B cell (primary cell): ENCODE measurements around the gene PI4KA. TPM values are rescaled to one million over a fixed set of nuclear protein-coding genes. Genes with fewer than 3 reads are reported as not detected.
"Not testable (repeated sequence)": the region's sequence is repeated elsewhere in the genome, so short reads cannot be mapped to it uniquely, and the experiment has no call there.

Source experiments
- ATAC-seq: fragments of 200-7000 bp; cut with Tn5 transposase; one replicate; pipeline ENCODE4 v1.10.0; 2021; ENCODE audit warnings: low read depth, mild to moderate bottlenecking, moderate number of reproducible peaks, moderate library complexity
- CTCF ChIA-PET: fragments of 350-600 bp; sonication (Branson Sonifier 250); formaldehyde crosslinking; loops from one replicate; lab custom pipeline; 2021; ENCODE audit warnings: antibody characterized with exemption, inconsistent platforms; lab: Charles Lee
- POLR2A ChIA-PET: fragments of 350-600 bp; sonication (Branson Sonifier 250); formaldehyde crosslinking; loops from one replicate; lab custom pipeline; 2021; ENCODE audit warnings: antibody characterized with exemption; lab: Charles Lee
- DNase-seq: peaks from one replicate; pipeline ENCODE4 v3.0.0; 2013
- H2AFZ ChIP-seq: 2 replicates; pipeline ENCODE4 v1.6.1; 2012; ENCODE audit warnings: mild to moderate bottlenecking, low read depth, low read length; ENCODE audit not compliant: insufficient read depth, poor library complexity, severe bottlenecking
- H3K27ac ChIP-seq, 2 donors: 1 replicate in 1 of 2; 2 replicates in 1 of 2; pipeline ENCODE4 v1.5.1; 2012 to 2013; ENCODE audit warnings: low read length in 2 of 2, mild to moderate bottlenecking in 2 of 2, moderate library complexity in 1 of 2
- H3K27me3 ChIP-seq, 4 experiments: fragments of 200-600 bp in 1 of 4; sonication (generic) in 1 of 4; replicated peaks in 1 of 4; 1 replicate in 2 of 4; 2 replicates in 2 of 4; pipeline versions ENCODE4 v1.6.1 to v1.7.0; 2013 to 2016; ENCODE audit warnings: low read length in 3 of 4, mild to moderate bottlenecking in 2 of 4, mixed read lengths in 1 of 4, moderate library complexity in 1 of 4; ENCODE audit not compliant: insufficient read depth in 4 of 4, control insufficient read depth in 3 of 4; ENCODE audit errors: control extremely low read depth in 1 of 4
- H3K36me3 ChIP-seq, 2 experiments: replicated peaks in 1 of 2; 1 replicate in 1 of 2; 2 replicates in 1 of 2; pipeline versions ENCODE4 v1.6.1 to v1.7.1; 2013; ENCODE audit warnings: low read length in 1 of 2; ENCODE audit not compliant: insufficient read depth in 2 of 2, control insufficient read depth in 1 of 2; ENCODE audit errors: control extremely low read depth in 1 of 2, extremely low read depth in 1 of 2
- H3K4me1 ChIP-seq, 2 donors: fragments of 200-600 bp in 1 of 2; sonication (generic) in 1 of 2; 1 replicate in 1 of 2; 2 replicates in 1 of 2; pipeline versions ENCODE4 v1.5.1 to v1.6.1; 2013 to 2017; ENCODE audit warnings: low read length in 2 of 2; ENCODE audit not compliant: control insufficient read depth in 2 of 2, insufficient read depth in 2 of 2
- H3K4me2 ChIP-seq: replicated peaks from 2 replicates; pipeline ENCODE3; 2012; ENCODE audit warnings: mild to moderate bottlenecking, low read depth, low read length; ENCODE audit not compliant: poor library complexity, severe bottlenecking
- H3K4me3 ChIP-seq, 5 experiments: fragments of 200-600 bp in 1 of 5; sonication (generic) in 1 of 5; 1 replicate in 3 of 5; 2 replicates in 2 of 5; pipeline versions ENCODE4 v1.5.1 to v1.7.0; 2011 to 2016; ENCODE audit warnings: low read length in 4 of 5, mild to moderate bottlenecking in 4 of 5, low read depth in 2 of 5, control low read depth in 1 of 5, moderate library complexity in 1 of 5; ENCODE audit not compliant: insufficient read depth in 1 of 5; ENCODE audit errors: control extremely low read depth in 1 of 5, extremely low read depth in 1 of 5
- H3K79me2 ChIP-seq: fragments of 200-600 bp; sonication (generic); one replicate; pipeline ENCODE4 v1.6.0; 2016; ENCODE audit warnings: low read length; ENCODE audit not compliant: control insufficient read depth, insufficient read depth
- H3K9ac ChIP-seq: fragments of 200-600 bp; sonication (generic); 2 replicates; pipeline ENCODE4 v1.6.1; 2017; ENCODE audit warnings: mild to moderate bottlenecking, low read length, moderate library complexity
- H3K9me3 ChIP-seq, 3 donors: one replicate each; pipeline versions ENCODE4 v1.6.1 to v1.7.1; 2013; ENCODE audit warnings: low read length in 2 of 3; ENCODE audit not compliant: control insufficient read depth in 2 of 3, insufficient read depth in 1 of 3; ENCODE audit errors: control extremely low read depth in 1 of 3
- H4K20me1 ChIP-seq: 2 replicates; pipeline ENCODE4 v1.6.0; 2012; ENCODE audit warnings: mild to moderate bottlenecking, low read length; ENCODE audit not compliant: insufficient read depth, control insufficient read depth, poor library complexity, severe bottlenecking
- H3K27ac Mint-ChIP-seq: one replicate; pipeline ENCODE4 v1.8.0; 2021; ENCODE audit warnings: mixed read lengths
- H3K27me3 Mint-ChIP-seq: one replicate; pipeline ENCODE4 v1.8.0; 2021; ENCODE audit warnings: mixed read lengths
- H3K4me1 Mint-ChIP-seq: one replicate; pipeline ENCODE4 v1.8.0; 2021; ENCODE audit warnings: mixed read lengths
- H3K4me3 Mint-ChIP-seq: one replicate; pipeline ENCODE4 v1.8.0; 2021; ENCODE audit warnings: mixed read lengths
- H3K9me3 Mint-ChIP-seq: one replicate; pipeline ENCODE4 v1.8.0; 2022; ENCODE audit warnings: mixed read lengths; ENCODE audit not compliant: insufficient read depth
- WGBS: methylation state at CpG from one replicate; pipeline ENCODE4 v1.1.5; 2013; ENCODE audit warnings: missing lambda C conversion rate; ENCODE audit not compliant: insufficient coverage; 5-methylcytosine and 5-hydroxymethylcytosine counted together
- intact Hi-C: fragments of 100-400 bp; cut with micrococcal nuclease; formaldehyde crosslinking; loops from one replicate; pipeline ENCODE4 v1.10.0; 2022
- polyA plus RNA-seq: library from polyadenylated mRNA; depleted of rRNA; stranded (reverse); fragments of >200 nt; gene quantifications from 2 replicates; pipeline ENCODE4 v1.2.3, GENCODE V29; 2012
- total RNA-seq, 2 donors: library from RNA; stranded (reverse); fragments of 120-200 nt in 1 of 2; gene quantifications; 1 replicate in 1 of 2; 2 replicates in 1 of 2; pipeline versions ENCODE4 v1.2.3 to v1.2.4, GENCODE V29; 2013 to 2022

Gene PI4KA
- total and polyA plus RNA-seq, 2 donors (not counting 1 experiment from before 2014, with no cell fraction given), result 85.9 to 156 TPM

DNA sequence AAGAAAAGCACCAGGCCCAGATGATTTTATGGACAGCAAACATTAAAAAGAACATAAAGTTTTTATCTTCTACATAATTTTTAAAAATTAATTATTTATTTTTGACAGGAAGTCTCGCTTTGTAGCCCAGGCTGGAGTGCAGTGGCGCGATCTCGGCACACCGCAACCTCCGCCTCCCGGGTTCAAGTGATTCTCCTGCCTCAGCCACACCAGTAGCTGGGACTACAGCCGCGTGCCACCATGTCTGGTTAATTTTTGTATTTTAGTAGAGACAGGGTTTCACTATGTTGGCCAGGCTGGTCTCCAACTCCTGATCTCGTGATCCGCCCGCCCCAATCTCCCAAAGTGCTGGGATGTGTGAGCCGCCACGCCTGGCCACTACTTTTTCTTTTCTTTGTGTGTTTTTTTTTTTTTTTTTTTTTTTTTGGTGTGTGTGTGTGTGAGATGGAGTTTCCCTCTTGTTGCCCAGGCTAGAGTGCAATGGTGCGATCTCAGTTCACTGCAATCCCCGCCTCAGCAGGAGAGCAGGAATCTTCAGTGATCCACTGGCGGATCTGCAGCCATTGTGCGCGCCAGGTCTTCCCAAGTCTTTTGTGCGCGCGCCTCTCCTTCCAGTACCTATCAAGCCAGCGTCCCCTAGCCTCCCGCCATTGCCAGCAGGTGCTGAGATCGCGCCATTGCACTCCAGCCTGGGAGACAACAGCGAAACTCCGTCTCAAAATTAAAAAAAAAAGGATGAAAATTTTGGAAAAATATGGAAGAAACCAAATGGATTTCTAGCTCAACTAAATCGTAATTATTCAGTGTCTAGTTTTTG, 171.0 kb downstream of the PI4KA start:
- H3K27me3 ChIP-seq, H3K79me2 ChIP-seq, H3K9me3 ChIP-seq, H3K27me3 Mint-ChIP-seq, H3K4me1 Mint-ChIP-seq, H3K27ac ChIP-seq, H3K4me3 ChIP-seq, H3K36me3 ChIP-seq, H3K9ac ChIP-seq, H3K9me3 Mint-ChIP-seq, H2AFZ ChIP-seq, ATAC-seq, H3K4me2 ChIP-seq, DNase-seq, H3K4me3 Mint-ChIP-seq, H4K20me1 ChIP-seq, H3K27ac Mint-ChIP-seq, H3K4me1 ChIP-seq, intact Hi-C loops: not testable (repeated sequence)
- ChIA-PET CTCF (interaction anchor here (0.7 to 0.9 kb wide), 5 partner anchors 94 to 719 kb away, joined by 3 to 8 read pairs (median 3); no protein-coding TSS in a partner anchor), POLR2A (interaction anchor here (0.6 kb wide), 1 partner anchor 16 kb away, joined by 4 read pairs; no protein-coding TSS in a partner anchor)
- 92% methylated on average over 7 of the region's 29 CpGs for WGBS

DNA sequence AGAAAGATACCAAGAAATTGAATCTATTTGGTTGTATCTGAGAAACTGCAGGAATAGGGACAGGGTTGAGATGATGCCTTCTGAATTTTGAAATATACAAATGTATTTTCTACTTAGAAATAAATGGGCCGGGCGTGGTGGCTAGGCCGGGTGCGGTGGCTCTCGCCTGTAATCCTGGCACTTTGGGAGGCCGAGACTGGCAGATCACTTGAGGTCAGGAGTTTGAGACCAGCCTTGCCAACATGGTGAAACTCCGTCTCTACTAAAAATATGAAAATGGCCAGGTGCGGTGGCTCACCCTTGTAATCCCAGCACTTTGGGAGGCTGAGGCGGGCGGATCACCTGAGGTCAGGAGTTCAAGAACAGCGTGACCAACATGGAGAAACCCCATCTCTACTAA, 172.8 kb downstream of the PI4KA start:
- H3K27me3 Mint-ChIP-seq, H3K4me3 ChIP-seq, H3K9ac ChIP-seq, ATAC-seq, H3K4me3 Mint-ChIP-seq, H3K9me3 Mint-ChIP-seq, H3K9me3 ChIP-seq, H4K20me1 ChIP-seq, H3K79me2 ChIP-seq, H3K4me2 ChIP-seq, H3K36me3 ChIP-seq, H2AFZ ChIP-seq, H3K4me1 Mint-ChIP-seq, CTCF ChIA-PET, H3K27ac ChIP-seq, POLR2A ChIA-PET, DNase-seq, intact Hi-C loops, H3K27ac Mint-ChIP-seq, H3K27me3 ChIP-seq, H3K4me1 ChIP-seq: not testable (repeated sequence)
- WGBS, result 91% methylated on average over 6 of the region's 11 CpGs

DNA sequence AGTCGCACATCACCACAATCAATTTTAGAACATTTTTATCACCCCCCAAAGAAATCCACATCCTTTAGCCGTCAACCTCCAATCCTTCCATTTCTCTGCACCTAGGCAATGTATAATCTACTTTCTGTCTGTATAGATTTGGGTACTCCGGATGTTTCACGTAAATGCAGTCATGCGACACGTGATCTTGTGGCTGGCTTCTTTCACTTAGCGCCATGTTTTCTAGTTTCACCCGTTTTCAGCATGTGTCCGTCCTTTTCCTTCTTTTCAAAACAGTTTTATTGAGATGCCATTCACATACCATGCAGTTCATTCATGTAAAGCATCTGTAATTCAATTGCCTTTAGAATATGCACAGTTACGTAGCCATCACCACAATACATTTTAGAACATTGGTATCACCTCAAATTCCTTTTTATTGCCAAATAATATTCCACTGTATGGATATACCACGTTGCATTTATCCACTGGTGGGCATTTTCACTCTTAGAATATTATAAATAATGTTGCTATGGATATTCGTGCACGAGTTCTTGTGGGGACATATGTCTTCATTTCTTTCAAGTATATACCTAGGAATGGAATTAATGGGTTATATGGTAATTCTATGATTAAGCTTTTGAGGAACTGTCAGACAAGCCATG, 179.7 kb downstream of the PI4KA start:
- H3K4me1 Mint-ChIP-seq, H2AFZ ChIP-seq, H4K20me1 ChIP-seq, H3K27ac ChIP-seq, intact Hi-C loops, H3K4me3 Mint-ChIP-seq, ATAC-seq, H3K9me3 ChIP-seq, POLR2A ChIA-PET, H3K4me3 ChIP-seq, CTCF ChIA-PET, H3K79me2 ChIP-seq, H3K4me1 ChIP-seq, H3K4me2 ChIP-seq, H3K27ac Mint-ChIP-seq, H3K9ac ChIP-seq, H3K9me3 Mint-ChIP-seq, DNase-seq, H3K36me3 ChIP-seq: not testable (repeated sequence)
- WGBS, result no CpG with 5 or more reads among the region's 13 CpGs
- H3K27me3 ChIP-seq, result peaks cover 0 to 12% (median 3%) of the 10 kb centered on the region in 4 experiments
- peaks cover 35% of the 10 kb centered on the region for H3K27me3 Mint-ChIP-seq
